EL (cell line): ENCODE measurements around the gene NIPAL1.
"Not testable (repeated sequence)": the region's sequence is repeated elsewhere in the genome, so short reads cannot be mapped to it uniquely, and the experiment has no call there.

Experiments used
- DNase-seq: peaks from one replicate; pipeline ENCODE4 v3.0.0-alpha.2; 2016

Gene NIPAL1

GRCh38 chr4:48016141-48017107 is at the start of gene NIPAL1, which contains the start of gene CNGA1:
NIPAL1 (plus strand) TSS chr4:48016772; CDS start chr4:48016840, 68 bp downstream.
CNGA1 (minus strand) TSS chr4:48016681; CDS start chr4:47952689, 63,992 bp downstream.
- peak; percentile 82 for DNase-seq

GRCh38 chr4:47968847-47969246 is 47.7 kb upstream of the NIPAL1 start:
- DNase-seq, result no peak

GRCh38 chr4:47972181-47972580 is 44.4 kb upstream of the NIPAL1 start:
- DNase-seq, result no peak

GRCh38 chr4:47972721-47973120 is 43.9 kb upstream of the NIPAL1 start:
- no peak for DNase-seq

- DNase-seq, result no peak
Measured at GRCh38 chr4:47974566-47974965, 42.0 kb upstream of the NIPAL1 start.

GRCh38 chr4:47990145-47990544 is 26.4 kb upstream of the NIPAL1 start:
- DNase-seq, result no peak

GRCh38 chr4:47992475-47992874 is 24.1 kb upstream of the NIPAL1 start:
- not testable (repeated sequence) for DNase-seq

- no peak for DNase-seq
Measured at GRCh38 chr4:47996021-47996420, 20.6 kb upstream of the NIPAL1 start.

- no peak for DNase-seq
Measured at GRCh38 chr4:48002267-48002666, 14.3 kb upstream of the NIPAL1 start.

GRCh38 chr4:48003568-48003967 is 13.0 kb upstream of the NIPAL1 start:
- peak; percentile 39 for DNase-seq

- DNase-seq, result no peak
Measured at GRCh38 chr4:48005781-48006180, 10.8 kb upstream of the NIPAL1 start.

- peak; percentile 11 for DNase-seq
Measured at GRCh38 chr4:48008021-48008596, 8.5 kb upstream of the NIPAL1 start.

GRCh38 chr4:48010906-48011305 is 5.7 kb upstream of the NIPAL1 start:
- not testable (repeated sequence) for DNase-seq

- DNase-seq, result no peak
Measured at GRCh38 chr4:48011722-48012121, 4.8 kb upstream of the NIPAL1 start.

- no peak for DNase-seq
Measured at GRCh38 chr4:48012824-48013223, 3.7 kb upstream of the NIPAL1 start.

- DNase-seq, result no peak
Measured at GRCh38 chr4:48015216-48015615, 1.4 kb upstream of the NIPAL1 start.

- DNase-seq, result no peak
Measured at GRCh38 chr4:48015678-48016077, 894 bp upstream of the NIPAL1 start.

GRCh38 chr4:48017108-48017571 is 568 bp downstream of the NIPAL1 start:
- peak; percentile 84 for DNase-seq

- DNase-seq, result no peak
Measured at GRCh38 chr4:48018112-48018511, 1.5 kb downstream of the NIPAL1 start.

GRCh38 chr4:48021100-48021499 is 4.5 kb downstream of the NIPAL1 start:
- no peak for DNase-seq

- DNase-seq, result peak; percentile 5
Measured at GRCh38 chr4:48022192-48022799, 5.7 kb downstream of the NIPAL1 start.

GRCh38 chr4:48024522-48024921 is 8.0 kb downstream of the NIPAL1 start:
- DNase-seq, result no peak

- DNase-seq, result peak; percentile 55
Measured at GRCh38 chr4:48025005-48025404, 8.4 kb downstream of the NIPAL1 start.

- no peak for DNase-seq
Measured at GRCh38 chr4:48027653-48028052, 11.1 kb downstream of the NIPAL1 start.
